Transverse colon (tissue), 4 donors: ENCODE results near the gene NHLRC4. TPM values are rescaled to one million over a fixed set of nuclear protein-coding genes. Genes with fewer than 3 reads are reported as not detected.

ENCODE experiments used
- DNase-seq: peaks from one replicate; pipeline ENCODE4 v3.0.0-alpha.2; 2019
- H3K27ac ChIP-seq, 4 donors: fragments of 200-600 bp; sonication (generic); 2 replicates each; pipeline ENCODE4 v1.5.1; 2016 to 2018; ENCODE audit warnings: inconsistent platforms in 4 of 4
- H3K27me3 ChIP-seq: fragments of 200-600 bp; sonication (generic); 2 replicates; pipeline ENCODE4 v1.5.1; 2017; ENCODE audit warnings: inconsistent platforms
- H3K36me3 ChIP-seq, 4 donors: fragments of 200-600 bp; sonication (generic); 2 replicates each; pipeline ENCODE4 v1.5.1; 2017 to 2019; ENCODE audit warnings: inconsistent platforms in 4 of 4
- H3K4me1 ChIP-seq, 4 donors: fragments of 200-600 bp; sonication (generic); 2 replicates each; pipeline ENCODE4 v1.5.1; 2017 to 2020; ENCODE audit warnings: inconsistent platforms in 4 of 4
- H3K4me3 ChIP-seq, 4 donors: fragments of 200-600 bp; sonication (generic); 1 replicate in 1 of 4; 2 replicates in 3 of 4; pipeline versions ENCODE4 v1.5.1 to v1.6.1; 2017 to 2019; ENCODE audit warnings: inconsistent platforms in 4 of 4
- H3K9me3 ChIP-seq, 2 donors: fragments of 200-600 bp; sonication (generic); 2 replicates each; pipeline ENCODE4 v1.5.1; 2017 to 2019; ENCODE audit warnings: inconsistent platforms in 2 of 2
- CTCF ChIP-seq, 5 experiments: fragments of 200-600 bp in 3 of 5; fragments of 450-650 bp in 2 of 5; sonication (generic) in 3 of 5; IDR thresholded peaks; 1 replicate in 2 of 5; 2 replicates in 3 of 5; pipeline ENCODE4 v1.5.1; 2016 to 2017; ENCODE audit warnings: antibody characterized with exemption in 5 of 5, inconsistent platforms in 3 of 5, mild to moderate bottlenecking in 2 of 5, moderate library complexity in 1 of 5
- EP300 ChIP-seq: sonication (generic); formaldehyde crosslinking; IDR thresholded peaks from one replicate; pipeline ENCODE4 v1.6.1; 2017; ENCODE audit warnings: antibody characterized with exemption, low read depth
- POLR2A ChIP-seq: fragments of 450-650 bp; IDR thresholded peaks from one replicate; pipeline ENCODE4 v1.6.1; 2016; ENCODE audit warnings: antibody characterized with exemption, mild to moderate bottlenecking, moderate library complexity
- POLR2AphosphoS5 ChIP-seq, 3 donors: sonication (generic); formaldehyde crosslinking; IDR thresholded peaks; one replicate each; pipeline ENCODE4 v1.6.1; 2016; ENCODE audit warnings: antibody characterized with exemption in 3 of 3
- WGBS, 2 donors: methylation state at CpG; one replicate each; pipeline ENCODE4 v1.1.5; 2018; ENCODE audit warnings: low coverage in 1 of 2; 5-methylcytosine and 5-hydroxymethylcytosine counted together
- in situ Hi-C, 4 donors: fragments of 200-750 bp; cut with MboI; loops; one replicate each; pipeline versions ENCODE4 v1.15.0 to v1.15.1; 2017; ENCODE audit warnings: low sequenced_read_pairs in 3 of 4, low pct_ligation_motif_present in 1 of 4, low pct_unique_long_range_greater_than_20kb in 1 of 4
- intact Hi-C: fragments of 100-400 bp; cut with DNase I; formaldehyde crosslinking; loops from one replicate; pipeline ENCODE4 v1.15.1; 2023; ENCODE audit warnings: low total_unique reads
- total RNA-seq, 4 donors: library from RNA; depleted of rRNA; stranded (reverse); fragments of >200 nt; gene quantifications; one replicate each; pipeline ENCODE4 v1.1.0, GENCODE V29; 2016

The NHLRC4 gene
- total RNA-seq, 4 donors from 2014 or later = 0.55 to 0.75 (median 0.64) TPM; not detected in 1

DNA sequence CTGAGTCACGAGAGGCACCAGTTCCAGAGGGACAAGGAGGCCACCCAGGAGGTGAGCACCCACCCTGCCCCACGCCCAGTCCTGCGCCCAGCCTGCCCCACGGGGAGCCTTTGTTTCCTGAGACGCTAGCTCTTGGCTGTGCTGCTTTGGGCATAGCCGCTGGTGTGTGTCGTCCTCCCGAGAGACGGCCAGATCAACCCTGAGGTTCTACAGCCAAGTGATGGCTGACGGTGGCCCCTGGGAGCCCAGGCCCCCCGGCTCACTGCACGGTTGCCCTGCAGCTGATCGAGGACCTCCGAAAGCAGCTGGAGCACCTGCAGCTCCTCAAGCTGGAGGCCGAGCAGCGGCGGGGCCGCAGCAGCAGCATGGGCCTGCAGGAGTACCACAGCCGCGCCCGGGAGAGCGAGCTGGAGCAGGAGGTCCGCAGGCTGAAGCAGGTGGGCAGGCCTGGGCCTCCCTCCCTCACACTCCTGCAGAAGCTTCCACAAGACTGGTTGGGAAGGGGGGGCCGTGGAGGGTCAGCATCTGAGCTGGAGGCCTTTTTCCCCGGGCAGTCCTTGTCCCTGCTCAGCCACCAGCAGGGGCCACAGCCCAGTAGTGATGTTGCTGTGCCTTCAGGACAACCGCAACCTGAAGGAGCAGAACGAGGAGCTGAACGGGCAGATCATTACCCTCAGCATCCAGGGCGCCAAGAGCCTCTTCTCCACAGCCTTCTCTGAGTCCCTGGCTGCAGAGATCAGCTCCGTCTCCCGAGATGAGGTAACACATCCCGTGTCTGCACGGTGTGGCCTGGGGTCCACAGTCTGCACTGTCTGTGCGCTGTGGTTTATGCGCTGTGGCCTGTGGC, 46.7 kb upstream of the NHLRC4 start:
- H3K27me3 ChIP-seq = no peaks in the 10 kb centered on the region
- intact Hi-C loops (no loop called here), in situ Hi-C loops (loop anchor here in 1 of 4 donors (25.0 kb wide), 1 partner anchor 92 kb away; no protein-coding TSS in a partner anchor)
- peaks cover 0 to 4% (median 0%) of the 10 kb centered on the region in 4 donors for H3K36me3 ChIP-seq
- H3K4me1 ChIP-seq = peaks cover 5 to 20% (median 10%) of the 10 kb centered on the region in 4 donors
- no peak overlapping the region for H3K4me3 ChIP-seq
- DNase-seq = no peak
- TF ChIP-seq CTCF (IDR thresholded peaks at IDR 0.05) (no peak), EP300 (no peak), POLR2AphosphoS5 (IDR thresholded peaks at IDR 0.05) (no peak), POLR2A (no peak)
- H3K27ac ChIP-seq = no peak overlapping the region
- 89 to 90% methylated on average over 2 to 35 of the region's 35 CpGs for WGBS, 2 donors
- no peaks in the 10 kb centered on the region for H3K9me3 ChIP-seq

DNA sequence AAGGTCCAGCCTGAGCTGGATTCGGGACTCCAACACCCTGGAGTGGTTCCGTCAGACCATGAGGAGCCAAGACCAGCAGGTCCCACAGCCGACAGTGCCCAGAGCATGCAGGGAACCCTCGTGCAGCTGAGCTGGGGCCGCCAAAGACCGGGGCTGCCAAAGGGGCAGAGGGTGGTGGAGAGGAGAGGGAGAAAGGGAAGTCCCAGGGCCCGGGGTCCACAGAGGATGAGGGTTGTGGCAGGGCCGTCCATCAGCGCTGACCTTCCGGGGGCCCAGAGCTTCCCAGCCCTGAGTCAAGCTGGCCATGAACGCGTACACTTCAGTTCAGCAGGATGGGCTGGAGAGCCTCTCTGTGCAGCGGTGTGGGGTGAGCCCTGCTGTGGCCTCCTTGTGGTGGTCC, 46.0 kb upstream of the NHLRC4 start:
- WGBS, 2 donors = 95 to 100% methylated on average over 2 to 13 of the region's 13 CpGs
- H3K9me3 ChIP-seq = no peaks in the 10 kb centered on the region
- no peak for DNase-seq
- TF ChIP-seq EP300 = no peak
- no peak for TF ChIP-seq POLR2A
- TF ChIP-seq CTCF (IDR thresholded peaks at IDR 0.05) = no peak
- TF ChIP-seq POLR2AphosphoS5 (IDR thresholded peaks at IDR 0.05) = no peak
- peaks cover 12 to 28% (median 18%) of the 10 kb centered on the region in 4 donors for H3K4me1 ChIP-seq
- H3K27me3 ChIP-seq = no peaks in the 10 kb centered on the region
- no peak overlapping the region for H3K4me3 ChIP-seq
- no peaks in the 10 kb centered on the region for H3K36me3 ChIP-seq
- in situ Hi-C loops (loop anchor here in 1 of 4 donors (25.0 kb wide), 1 partner anchor 91 kb away; no protein-coding TSS in a partner anchor), intact Hi-C loops (no loop called here)
- H3K27ac ChIP-seq = no peak overlapping the region

GRCh38 chr16:521381-522210, 45.2 kb upstream of the NHLRC4 start:
- intact Hi-C loops (no loop called here), in situ Hi-C loops (loop anchor here in 1 of 4 donors (25.0 kb wide), 1 partner anchor 91 kb away; no protein-coding TSS in a partner anchor)
- peak; percentile 84 for DNase-seq
- WGBS, 2 donors = 58 to 60% methylated on average over 1 to 28 of the region's 34 CpGs
- peak overlapping the region in 1 of 4 donors; percentile 52 for H3K27ac ChIP-seq
- no peaks in the 10 kb centered on the region for H3K27me3 ChIP-seq
- H3K4me1 ChIP-seq = peaks cover 18 to 35% (median 25%) of the 10 kb centered on the region in 4 donors
- no peak overlapping the region for H3K4me3 ChIP-seq
- H3K9me3 ChIP-seq = no peaks in the 10 kb centered on the region
- TF ChIP-seq EP300 (no peak), POLR2A (no peak), CTCF (IDR thresholded peaks at IDR 0.05) (peak; percentile 29 to 75 (median 53)), POLR2AphosphoS5 (IDR thresholded peaks at IDR 0.05) (peak in 2 of 3 donors; percentile 14 to 36)
- H3K36me3 ChIP-seq = no peaks in the 10 kb centered on the region
